ENCODE measurements around the gene ERBB4.

Gene ERBB4

DNA sequence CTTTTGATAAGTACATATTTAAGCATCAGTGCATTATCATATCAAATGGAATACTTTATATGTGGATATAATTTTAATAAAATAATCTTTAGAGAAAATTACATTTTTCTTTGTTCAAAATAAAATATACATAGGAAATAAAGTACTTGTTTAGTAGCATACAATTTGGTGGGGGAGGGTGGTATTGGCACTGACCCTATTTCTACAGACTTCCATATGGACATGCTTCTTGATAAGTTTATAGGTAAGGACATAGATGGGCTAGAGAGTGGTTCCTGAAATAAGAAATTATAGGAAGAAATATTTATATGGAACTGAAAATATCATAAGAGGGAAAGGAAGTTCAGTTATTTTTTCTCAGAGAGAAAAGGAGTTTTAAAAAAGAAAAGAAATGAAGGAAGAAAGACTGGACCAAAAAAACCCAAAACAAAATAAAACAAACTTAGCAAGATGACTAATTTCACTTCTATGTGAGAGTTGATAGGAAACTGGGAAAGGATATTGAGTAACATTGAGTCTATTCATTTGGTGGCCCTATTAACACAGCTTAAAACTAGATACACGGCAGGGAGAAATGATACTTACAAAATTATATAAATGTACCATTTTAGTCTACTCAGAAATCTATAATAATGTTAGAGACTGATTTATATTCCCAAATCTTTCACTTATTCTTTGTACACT, 505.9 kb downstream of the ERBB4 start:
- peak overlapping the region; percentile 39; the same call in 1 of the 2 replicates for H3K27ac ChIP-seq (ENCODE audit: low read length)
- no peaks in the 10 kb centered on the region for H3K9me2 ChIP-seq (replicated peaks; ENCODE audit: insufficient read depth, low read length)
- H3K79me2 ChIP-seq (ENCODE audit: low read length): no peaks in the 10 kb centered on the region
- no peak overlapping the region for H3K4me3 ChIP-seq (ENCODE audit: low read length)
- H4K20me1 ChIP-seq (ENCODE audit: insufficient read depth, low read length): no peaks in the 10 kb centered on the region
- no peaks in the 10 kb centered on the region for H3K36me3 ChIP-seq (replicated peaks; ENCODE audit: insufficient read depth, low read length)
- H3K9ac ChIP-seq (ENCODE audit: low read length): no peak overlapping the region
- H3K4me1 ChIP-seq (ENCODE audit: low read length): peaks cover 10% of the 10 kb centered on the region
- TF ChIP-seq EZH2phosphoT487 (IDR thresholded peaks at IDR 0.05; ENCODE audit: low read length) (no peak), EZH2 (optimal IDR thresholded peaks at IDR 0.05; ENCODE audit: low read depth, low read length) (no peak), CTCF (IDR thresholded peaks at IDR 0.05; ENCODE audit: low read length) (no peak)
- H3F3A ChIP-seq (ENCODE audit: insufficient read depth, low read length): no peaks in the 10 kb centered on the region
- H3K27me3 ChIP-seq (replicated peaks; ENCODE audit: insufficient read depth, low read length): no peaks in the 10 kb centered on the region
- H2AFZ ChIP-seq (ENCODE audit: low read length): no peak overlapping the region
- H3K9me3 ChIP-seq (replicated peaks; ENCODE audit: insufficient read depth, low read length): no peaks in the 10 kb centered on the region
- H3K4me2 ChIP-seq (ENCODE audit: low read depth, low read length): 0 out of 2 replicates have a peak overlapping the region, but pooled peaks have one; percentile 31
- no peak for DNase-seq

DNA sequence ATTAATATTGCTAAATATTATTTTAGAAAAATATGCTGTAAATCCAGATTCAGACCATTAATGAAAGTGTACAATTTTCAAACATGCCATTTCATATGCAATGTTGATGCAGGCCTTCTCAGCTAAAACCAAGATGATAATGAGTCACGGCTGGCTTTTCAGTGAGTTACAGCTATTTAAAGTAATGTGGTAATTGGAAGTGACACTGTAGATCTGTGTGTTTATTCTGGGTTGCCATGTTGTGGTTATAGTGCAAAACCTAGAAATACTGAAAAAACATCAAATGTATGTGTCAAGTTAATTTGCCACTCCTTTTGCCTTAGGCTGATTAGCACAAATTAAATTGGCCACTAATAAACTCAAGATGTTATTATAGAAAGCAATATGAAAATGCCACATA, 506.6 kb downstream of the ERBB4 start:
- TF ChIP-seq CTCF (IDR thresholded peaks at IDR 0.05; ENCODE audit: low read length): no peak
- TF ChIP-seq EZH2phosphoT487 (IDR thresholded peaks at IDR 0.05; ENCODE audit: low read length): no peak
- no peak for TF ChIP-seq EZH2 (optimal IDR thresholded peaks at IDR 0.05; ENCODE audit: low read depth, low read length)
- H4K20me1 ChIP-seq (ENCODE audit: insufficient read depth, low read length): no peaks in the 10 kb centered on the region
- H3K79me2 ChIP-seq (ENCODE audit: low read length): no peaks in the 10 kb centered on the region
- H3K27ac ChIP-seq (ENCODE audit: low read length): peak overlapping the region; percentile 39; the same call in 1 of the 2 replicates
- DNase-seq: peak; percentile 53
- no peaks in the 10 kb centered on the region for H3K9me3 ChIP-seq (replicated peaks; ENCODE audit: insufficient read depth, low read length)
- H2AFZ ChIP-seq (ENCODE audit: low read length): no peak overlapping the region
- no peaks in the 10 kb centered on the region for H3K9me2 ChIP-seq (replicated peaks; ENCODE audit: insufficient read depth, low read length)
- peaks cover 10% of the 10 kb centered on the region for H3K4me1 ChIP-seq (ENCODE audit: low read length)
- H3K27me3 ChIP-seq (replicated peaks; ENCODE audit: insufficient read depth, low read length): no peaks in the 10 kb centered on the region
- no peak overlapping the region for H3K4me3 ChIP-seq (ENCODE audit: low read length)
- H3K9ac ChIP-seq (ENCODE audit: low read length): no peak overlapping the region
- no peaks in the 10 kb centered on the region for H3K36me3 ChIP-seq (replicated peaks; ENCODE audit: insufficient read depth, low read length)
- peak overlapping the region; percentile 31; the same call in 1 of the 2 replicates for H3K4me2 ChIP-seq (ENCODE audit: low read depth, low read length)
- H3F3A ChIP-seq (ENCODE audit: insufficient read depth, low read length): no peaks in the 10 kb centered on the region

GRCh38 chr2:212030709-212031108, 507.9 kb downstream of the ERBB4 start:
- H2AFZ ChIP-seq (ENCODE audit: low read length): no peak overlapping the region
- no peak overlapping the region for H3K27ac ChIP-seq (ENCODE audit: low read length)

More at GRCh38 chr2:212030709-212031108, 507.9 kb downstream of the ERBB4 start:
- Histone ChIP-seq H3K4me2 (ENCODE audit: low read depth, low read length) (no peak overlapping the region), H3K4me3 (ENCODE audit: low read length) (no peak overlapping the region), H3K79me2 (ENCODE audit: low read length) (no peaks in the 10 kb centered on the region), H3K9ac (ENCODE audit: low read length) (no peak overlapping the region), H4K20me1 (ENCODE audit: insufficient read depth, low read length) (no peaks in the 10 kb centered on the region), H3K4me1 (ENCODE audit: low read length) (peaks cover 10% of the 10 kb centered on the region), H3K36me3 (replicated peaks; ENCODE audit: insufficient read depth, low read length) (no peaks in the 10 kb centered on the region), H3K9me3 (replicated peaks; ENCODE audit: insufficient read depth, low read length) (no peaks in the 10 kb centered on the region), H3K27me3 (replicated peaks; ENCODE audit: insufficient read depth, low read length) (no peaks in the 10 kb centered on the region), H3F3A (ENCODE audit: insufficient read depth, low read length) (no peaks in the 10 kb centered on the region), H3K9me2 (replicated peaks; ENCODE audit: insufficient read depth, low read length) (no peaks in the 10 kb centered on the region)
- no peak for DNase-seq
- no peak for TF ChIP-seq EZH2 (optimal IDR thresholded peaks at IDR 0.05; ENCODE audit: low read depth, low read length)
- TF ChIP-seq EZH2phosphoT487 (IDR thresholded peaks at IDR 0.05; ENCODE audit: low read length): no peak
- TF ChIP-seq CTCF (IDR thresholded peaks at IDR 0.05; ENCODE audit: low read length): no peak

All from MM.1S (cell line).